ENCODE data around the gene RAB11FIP3.

Gene RAB11FIP3

GRCh38 chr16:379183-379960 lies 46.1 kb upstream of the RAB11FIP3 start:
- TF ChIP-seq CTCF (conservative IDR thresholded peaks at IDR 0.05; ENCODE audit: control insufficient read depth, insufficient read depth, low read depth, low read length): no peak
- no peak for DNase-seq (ENCODE audit: low read depth)
- no peak overlapping the region for H3K4me3 ChIP-seq (ENCODE audit: control insufficient read depth, low read depth, low read length)

- no peak overlapping the region for H3K4me3 ChIP-seq (ENCODE audit: control insufficient read depth, low read depth, low read length)
- no peak for DNase-seq (ENCODE audit: low read depth)
- no peak for TF ChIP-seq CTCF (conservative IDR thresholded peaks at IDR 0.05; ENCODE audit: control insufficient read depth, insufficient read depth, low read depth, low read length)
Measured at GRCh38 chr16:379961-380761, 45.3 kb upstream of the RAB11FIP3 start.

- DNase-seq (ENCODE audit: low read depth): no peak
- no peak for TF ChIP-seq CTCF (conservative IDR thresholded peaks at IDR 0.05; ENCODE audit: control insufficient read depth, insufficient read depth, low read depth, low read length)
- H3K4me3 ChIP-seq (ENCODE audit: control insufficient read depth, low read depth, low read length): peak overlapping the region; percentile 65
Measured at GRCh38 chr16:380762-381011, 44.8 kb upstream of the RAB11FIP3 start.

- H3K4me3 ChIP-seq (ENCODE audit: control insufficient read depth, low read depth, low read length): peak overlapping the region; percentile 65
- no peak for DNase-seq (ENCODE audit: low read depth)
- TF ChIP-seq CTCF (conservative IDR thresholded peaks at IDR 0.05; ENCODE audit: control insufficient read depth, insufficient read depth, low read depth, low read length): no peak
Measured at GRCh38 chr16:381012-381788, 44.2 kb upstream of the RAB11FIP3 start.

GRCh38 chr16:381789-382717 lies 43.4 kb upstream of the RAB11FIP3 start, which contains the start of gene PGAP6:
Gene PGAP6, minus strand, starts transcription at chr16:381978. Its CDS starts 157 bp downstream, at chr16:381821.
- no peak for TF ChIP-seq CTCF (conservative IDR thresholded peaks at IDR 0.05; ENCODE audit: control insufficient read depth, insufficient read depth, low read depth, low read length)
- peak within 1 kb of the TSS; percentile 65 for H3K4me3 ChIP-seq (ENCODE audit: control insufficient read depth, low read depth, low read length)
- DNase-seq (ENCODE audit: low read depth): no peak

Data from fibroblast of mammary gland (primary cell).